SU-DHL-6 (cell line): ENCODE results near the gene EDEM3.

Experiments used
- CTCF ChIP-seq: fragments of 200-600 bp; sonication (generic); IDR thresholded peaks from one replicate; pipeline ENCODE4 v1.5.1; 2017; ENCODE audit warnings: antibody characterized with exemption, mild to moderate bottlenecking, low read length, moderate library complexity; ENCODE audit not compliant: insufficient read depth, poor library complexity, severe bottlenecking
- EZH2phosphoT487 ChIP-seq: fragments of 200-600 bp; sonication (generic), shearing (Covaris generic); conservative IDR thresholded peaks from 2 replicates; pipeline ENCODE4 v1.6.1; 2018; ENCODE audit warnings: mild to moderate bottlenecking, antibody characterized with exemption, low read length, moderate library complexity, mixed read lengths

GRCh38 chr1:184648856-184649201 is 105.8 kb downstream of the EDEM3 start:
- TF ChIP-seq CTCF, result no peak
- TF ChIP-seq EZH2phosphoT487, result no peak
